ENCODE data around the gene PTPRM. TPM values are rescaled to one million over a fixed set of nuclear protein-coding genes. Genes with fewer than 3 reads are reported as not detected.

The PTPRM gene
- total and polyA plus RNA-seq, 2 of the 8 experiments (the other 6 are each of a cell fraction or from before 2014, with no cell fraction given), result 4.1 to 7.0 TPM

GRCh38 chr18:8139891-8140406, 572.8 kb downstream of the PTPRM start (continued):
- TF ChIP-seq, protein P1, sequence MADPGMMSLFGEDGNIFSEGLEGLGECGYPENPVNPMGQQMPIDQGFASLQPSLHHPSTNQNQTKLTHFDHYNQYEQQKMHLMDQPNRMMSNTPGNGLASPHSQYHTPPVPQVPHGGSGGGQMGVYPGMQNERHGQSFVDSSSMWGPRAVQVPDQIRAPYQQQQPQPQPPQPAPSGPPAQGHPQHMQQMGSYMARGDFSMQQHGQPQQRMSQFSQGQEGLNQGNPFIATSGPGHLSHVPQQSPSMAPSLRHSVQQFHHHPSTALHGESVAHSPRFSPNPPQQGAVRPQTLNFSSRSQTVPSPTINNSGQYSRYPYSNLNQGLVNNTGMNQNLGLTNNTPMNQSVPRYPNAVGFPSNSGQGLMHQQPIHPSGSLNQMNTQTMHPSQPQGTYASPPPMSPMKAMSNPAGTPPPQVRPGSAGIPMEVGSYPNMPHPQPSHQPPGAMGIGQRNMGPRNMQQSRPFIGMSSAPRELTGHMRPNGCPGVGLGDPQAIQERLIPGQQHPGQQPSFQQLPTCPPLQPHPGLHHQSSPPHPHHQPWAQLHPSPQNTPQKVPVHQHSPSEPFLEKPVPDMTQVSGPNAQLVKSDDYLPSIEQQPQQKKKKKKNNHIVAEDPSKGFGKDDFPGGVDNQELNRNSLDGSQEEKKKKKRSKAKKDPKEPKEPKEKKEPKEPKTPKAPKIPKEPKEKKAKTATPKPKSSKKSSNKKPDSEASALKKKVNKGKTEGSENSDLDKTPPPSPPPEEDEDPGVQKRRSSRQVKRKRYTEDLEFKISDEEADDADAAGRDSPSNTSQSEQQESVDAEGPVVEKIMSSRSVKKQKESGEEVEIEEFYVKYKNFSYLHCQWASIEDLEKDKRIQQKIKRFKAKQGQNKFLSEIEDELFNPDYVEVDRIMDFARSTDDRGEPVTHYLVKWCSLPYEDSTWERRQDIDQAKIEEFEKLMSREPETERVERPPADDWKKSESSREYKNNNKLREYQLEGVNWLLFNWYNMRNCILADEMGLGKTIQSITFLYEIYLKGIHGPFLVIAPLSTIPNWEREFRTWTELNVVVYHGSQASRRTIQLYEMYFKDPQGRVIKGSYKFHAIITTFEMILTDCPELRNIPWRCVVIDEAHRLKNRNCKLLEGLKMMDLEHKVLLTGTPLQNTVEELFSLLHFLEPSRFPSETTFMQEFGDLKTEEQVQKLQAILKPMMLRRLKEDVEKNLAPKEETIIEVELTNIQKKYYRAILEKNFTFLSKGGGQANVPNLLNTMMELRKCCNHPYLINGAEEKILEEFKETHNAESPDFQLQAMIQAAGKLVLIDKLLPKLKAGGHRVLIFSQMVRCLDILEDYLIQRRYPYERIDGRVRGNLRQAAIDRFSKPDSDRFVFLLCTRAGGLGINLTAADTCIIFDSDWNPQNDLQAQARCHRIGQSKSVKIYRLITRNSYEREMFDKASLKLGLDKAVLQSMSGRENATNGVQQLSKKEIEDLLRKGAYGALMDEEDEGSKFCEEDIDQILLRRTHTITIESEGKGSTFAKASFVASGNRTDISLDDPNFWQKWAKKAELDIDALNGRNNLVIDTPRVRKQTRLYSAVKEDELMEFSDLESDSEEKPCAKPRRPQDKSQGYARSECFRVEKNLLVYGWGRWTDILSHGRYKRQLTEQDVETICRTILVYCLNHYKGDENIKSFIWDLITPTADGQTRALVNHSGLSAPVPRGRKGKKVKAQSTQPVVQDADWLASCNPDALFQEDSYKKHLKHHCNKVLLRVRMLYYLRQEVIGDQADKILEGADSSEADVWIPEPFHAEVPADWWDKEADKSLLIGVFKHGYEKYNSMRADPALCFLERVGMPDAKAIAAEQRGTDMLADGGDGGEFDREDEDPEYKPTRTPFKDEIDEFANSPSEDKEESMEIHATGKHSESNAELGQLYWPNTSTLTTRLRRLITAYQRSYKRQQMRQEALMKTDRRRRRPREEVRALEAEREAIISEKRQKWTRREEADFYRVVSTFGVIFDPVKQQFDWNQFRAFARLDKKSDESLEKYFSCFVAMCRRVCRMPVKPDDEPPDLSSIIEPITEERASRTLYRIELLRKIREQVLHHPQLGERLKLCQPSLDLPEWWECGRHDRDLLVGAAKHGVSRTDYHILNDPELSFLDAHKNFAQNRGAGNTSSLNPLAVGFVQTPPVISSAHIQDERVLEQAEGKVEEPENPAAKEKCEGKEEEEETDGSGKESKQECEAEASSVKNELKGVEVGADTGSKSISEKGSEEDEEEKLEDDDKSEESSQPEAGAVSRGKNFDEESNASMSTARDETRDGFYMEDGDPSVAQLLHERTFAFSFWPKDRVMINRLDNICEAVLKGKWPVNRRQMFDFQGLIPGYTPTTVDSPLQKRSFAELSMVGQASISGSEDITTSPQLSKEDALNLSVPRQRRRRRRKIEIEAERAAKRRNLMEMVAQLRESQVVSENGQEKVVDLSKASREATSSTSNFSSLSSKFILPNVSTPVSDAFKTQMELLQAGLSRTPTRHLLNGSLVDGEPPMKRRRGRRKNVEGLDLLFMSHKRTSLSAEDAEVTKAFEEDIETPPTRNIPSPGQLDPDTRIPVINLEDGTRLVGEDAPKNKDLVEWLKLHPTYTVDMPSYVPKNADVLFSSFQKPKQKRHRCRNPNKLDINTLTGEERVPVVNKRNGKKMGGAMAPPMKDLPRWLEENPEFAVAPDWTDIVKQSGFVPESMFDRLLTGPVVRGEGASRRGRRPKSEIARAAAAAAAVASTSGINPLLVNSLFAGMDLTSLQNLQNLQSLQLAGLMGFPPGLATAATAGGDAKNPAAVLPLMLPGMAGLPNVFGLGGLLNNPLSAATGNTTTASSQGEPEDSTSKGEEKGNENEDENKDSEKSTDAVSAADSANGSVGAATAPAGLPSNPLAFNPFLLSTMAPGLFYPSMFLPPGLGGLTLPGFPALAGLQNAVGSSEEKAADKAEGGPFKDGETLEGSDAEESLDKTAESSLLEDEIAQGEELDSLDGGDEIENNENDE (IDR thresholded peaks at IDR 0.05; ENCODE audit: insufficient replicate concordance, low read length), result no peak
- TF ChIP-seq ZNF274 (IDR thresholded peaks at IDR 0.05; ENCODE audit: borderline replicate concordance, extremely low read depth, low read length) (no peak), E2F6 (IDR thresholded peaks at IDR 0.05) (no peak), EGR1 (IDR thresholded peaks at IDR 0.05; ENCODE audit: borderline replicate concordance, low read depth, low read length) (no peak), MAFK (IDR thresholded peaks at IDR 0.05; ENCODE audit: low read depth, low read length) (no peak), FOSL1 (IDR thresholded peaks at IDR 0.05; ENCODE audit: insufficient read depth, low read depth, low read length) (no peak), ATF3 (IDR thresholded peaks at IDR 0.05; ENCODE audit: insufficient read depth, low read depth, low read length) (no peak), EP300 (IDR thresholded peaks at IDR 0.05; ENCODE audit: borderline replicate concordance in 1 of 2, low read depth in 2 of 2, low read length in 2 of 2) (no peak), CEBPB (IDR thresholded peaks at IDR 0.05; ENCODE audit: low read depth, low read length) (no peak), POLR2AphosphoS5 (IDR thresholded peaks at IDR 0.05; ENCODE audit: low read depth, low read length) (no peak)
